ENCODE data around the gene VRTN.

DNA sequence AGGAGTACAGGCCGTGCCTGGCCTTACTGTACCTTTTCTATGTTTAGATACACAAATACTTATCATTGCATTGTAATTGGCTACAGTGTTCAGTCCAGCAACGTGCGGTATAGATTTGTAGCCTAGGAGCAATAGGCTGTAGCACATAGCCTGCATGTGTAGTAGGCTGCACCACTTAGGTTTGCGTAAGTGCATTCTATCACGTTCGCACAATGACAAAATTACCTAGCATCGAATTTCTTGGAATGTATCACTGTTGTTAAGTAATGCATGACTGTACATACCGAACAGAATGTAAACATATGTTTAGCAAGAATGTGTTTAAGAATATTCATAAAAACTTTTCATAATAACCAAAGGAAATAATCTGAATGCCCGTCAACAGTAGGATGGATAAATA is 31.9 kb downstream of the VRTN start:
- TF ChIP-seq, protein P1, sequence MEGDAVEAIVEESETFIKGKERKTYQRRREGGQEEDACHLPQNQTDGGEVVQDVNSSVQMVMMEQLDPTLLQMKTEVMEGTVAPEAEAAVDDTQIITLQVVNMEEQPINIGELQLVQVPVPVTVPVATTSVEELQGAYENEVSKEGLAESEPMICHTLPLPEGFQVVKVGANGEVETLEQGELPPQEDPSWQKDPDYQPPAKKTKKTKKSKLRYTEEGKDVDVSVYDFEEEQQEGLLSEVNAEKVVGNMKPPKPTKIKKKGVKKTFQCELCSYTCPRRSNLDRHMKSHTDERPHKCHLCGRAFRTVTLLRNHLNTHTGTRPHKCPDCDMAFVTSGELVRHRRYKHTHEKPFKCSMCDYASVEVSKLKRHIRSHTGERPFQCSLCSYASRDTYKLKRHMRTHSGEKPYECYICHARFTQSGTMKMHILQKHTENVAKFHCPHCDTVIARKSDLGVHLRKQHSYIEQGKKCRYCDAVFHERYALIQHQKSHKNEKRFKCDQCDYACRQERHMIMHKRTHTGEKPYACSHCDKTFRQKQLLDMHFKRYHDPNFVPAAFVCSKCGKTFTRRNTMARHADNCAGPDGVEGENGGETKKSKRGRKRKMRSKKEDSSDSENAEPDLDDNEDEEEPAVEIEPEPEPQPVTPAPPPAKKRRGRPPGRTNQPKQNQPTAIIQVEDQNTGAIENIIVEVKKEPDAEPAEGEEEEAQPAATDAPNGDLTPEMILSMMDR (IDR thresholded peaks at IDR 0.05), result no peak
- no peak for TF ChIP-seq POLR2A (IDR thresholded peaks at IDR 0.05)

Measured in tibial nerve (tissue), 3 donors.